ENCODE measurements around the gene ADAM12.

Gene ADAM12

DNA sequence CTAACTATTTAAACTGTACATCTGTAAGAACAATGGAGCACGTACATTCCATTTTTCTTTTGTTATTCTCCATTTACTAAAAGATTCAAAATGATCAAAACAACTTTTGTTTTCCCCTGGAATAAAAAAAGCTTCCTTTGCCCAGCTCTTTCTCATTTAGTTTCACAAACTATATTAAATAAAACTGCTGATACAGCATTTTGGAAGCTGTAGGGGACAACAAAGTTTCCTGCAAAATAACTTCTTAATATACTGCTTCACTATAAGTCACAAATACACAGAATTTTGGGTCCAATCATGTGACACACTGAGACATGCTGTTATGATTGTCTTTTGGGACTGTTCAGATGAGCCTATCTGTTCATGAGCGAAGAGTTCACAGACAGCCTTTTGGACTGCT is 222.4 kb downstream of the ADAM12 start:
- no peak for DNase-seq

DNA sequence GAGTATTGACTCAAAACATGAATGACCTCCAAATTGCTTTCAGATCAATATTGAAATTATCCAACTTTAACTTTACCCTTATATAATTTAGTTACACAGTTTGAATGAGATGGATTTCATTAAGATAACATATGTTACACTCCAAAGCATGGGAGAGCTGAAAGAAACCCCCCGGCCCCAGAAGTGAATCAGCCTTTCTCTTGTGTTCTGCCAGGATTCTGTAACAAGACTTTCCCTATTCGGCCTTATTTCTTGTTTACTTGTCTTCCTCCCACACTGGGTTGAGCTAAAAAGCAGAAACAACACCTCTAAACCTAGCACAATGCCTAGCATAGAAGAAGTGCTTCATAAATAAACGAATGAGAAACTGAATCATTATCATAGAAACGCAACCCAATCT is 224.8 kb downstream of the ADAM12 start:
- DNase-seq: no peak

DNA sequence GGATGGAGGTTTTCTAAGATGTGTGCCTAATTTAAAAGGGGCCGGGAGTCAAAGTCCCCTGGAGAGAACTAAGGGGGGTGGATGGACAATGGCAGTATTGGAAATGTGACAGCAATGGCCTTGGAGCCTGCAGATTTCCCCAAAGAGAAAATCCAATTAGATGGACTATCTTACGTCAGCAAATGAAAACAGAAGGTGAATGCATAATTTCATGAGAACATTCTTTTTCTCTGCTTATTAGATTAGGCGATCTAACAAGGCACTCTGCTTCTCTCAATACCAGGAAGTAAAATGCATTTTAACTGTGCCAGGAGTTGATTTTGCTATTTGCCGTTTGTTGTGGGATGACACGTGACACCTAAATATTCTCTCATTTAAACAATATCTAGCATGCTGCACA is 226.6 kb downstream of the ADAM12 start:
- no peak for DNase-seq

DNA sequence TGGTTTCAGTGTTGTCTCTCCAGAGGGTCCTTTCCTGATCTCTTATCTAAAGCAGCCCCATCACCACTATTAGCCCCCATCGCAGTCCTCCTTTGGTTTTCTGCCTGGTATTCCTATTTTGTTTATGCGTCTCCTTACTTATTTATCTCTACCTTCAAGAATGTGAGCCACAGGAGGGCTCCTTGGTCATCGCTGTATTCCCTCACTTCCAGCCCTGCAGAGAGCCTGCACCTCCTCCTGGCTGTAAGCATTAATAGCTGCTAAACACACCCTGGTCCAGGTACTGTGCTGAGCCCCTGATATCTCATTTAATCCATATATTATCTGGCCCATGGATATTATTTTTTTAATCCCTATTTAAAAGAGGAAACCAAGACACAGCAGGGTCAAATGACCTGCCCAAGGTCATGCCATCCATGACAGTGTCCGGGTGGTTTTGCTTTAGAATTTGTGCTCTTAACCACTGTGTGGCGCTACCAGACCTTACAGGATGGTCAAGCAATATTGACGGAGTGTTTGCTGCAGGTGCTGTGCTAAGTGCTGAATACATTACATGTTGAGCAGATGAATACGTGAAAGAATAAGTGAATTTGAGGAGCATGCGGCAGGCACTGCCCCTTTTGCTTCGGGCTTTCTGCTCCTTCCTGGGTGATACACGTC is 227.2 kb downstream of the ADAM12 start:
- no peak for DNase-seq

DNA sequence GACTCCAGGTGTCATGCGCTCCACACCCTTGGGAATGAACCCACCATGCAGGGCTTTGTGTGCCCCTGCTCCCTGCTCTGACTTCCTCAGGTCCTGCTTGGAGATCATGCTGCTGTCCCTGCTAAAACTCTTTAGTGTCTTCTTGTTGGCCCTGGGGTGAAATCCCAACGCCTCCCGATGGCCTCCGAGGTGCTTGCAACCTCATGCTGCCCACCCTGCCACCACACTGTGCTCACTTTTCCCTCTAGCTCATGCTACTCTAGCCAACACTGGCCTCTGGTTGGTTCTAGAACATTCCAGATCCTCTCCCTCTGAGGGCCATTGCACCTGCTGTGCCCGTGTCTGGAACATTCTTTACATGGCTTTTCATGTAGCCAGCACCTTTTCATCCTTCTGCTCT is 227.7 kb downstream of the ADAM12 start:
- DNase-seq: no peak

DNA sequence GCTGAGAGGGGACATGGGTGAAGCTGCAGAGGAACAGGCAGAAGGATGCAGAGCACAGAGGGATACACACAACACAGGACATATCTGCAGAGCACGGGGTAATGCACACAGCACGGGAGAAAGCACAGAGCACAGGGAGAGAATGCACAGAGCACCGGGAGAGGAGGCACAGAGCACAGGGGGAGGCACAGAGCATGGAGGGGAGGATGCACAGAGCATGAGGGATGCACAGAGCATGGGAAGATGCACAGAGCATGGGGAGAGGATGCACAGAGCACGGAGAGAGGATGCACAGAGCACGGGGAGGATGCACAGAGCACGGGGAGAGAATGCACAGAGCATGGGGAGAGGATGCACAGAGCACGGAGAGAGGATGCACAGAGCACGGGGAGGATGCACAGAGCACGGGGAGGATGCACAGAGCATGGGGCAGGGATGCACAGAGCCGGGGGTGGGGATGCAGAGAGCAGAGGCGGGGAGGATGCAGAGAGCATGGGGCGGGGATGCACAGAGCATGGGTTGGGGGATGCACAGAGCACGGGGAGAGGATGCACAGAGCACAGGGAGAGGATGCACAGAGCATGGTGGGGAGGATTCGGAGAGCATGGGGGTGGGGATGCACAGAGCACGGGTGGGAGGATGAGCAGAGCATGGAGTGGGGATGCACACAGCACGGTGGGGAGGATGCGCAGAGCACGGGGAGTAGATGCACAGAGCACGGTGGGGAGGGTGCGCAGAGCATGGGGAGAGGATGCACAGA is 230.0 kb downstream of the ADAM12 start:
- no peak for DNase-seq

DNA sequence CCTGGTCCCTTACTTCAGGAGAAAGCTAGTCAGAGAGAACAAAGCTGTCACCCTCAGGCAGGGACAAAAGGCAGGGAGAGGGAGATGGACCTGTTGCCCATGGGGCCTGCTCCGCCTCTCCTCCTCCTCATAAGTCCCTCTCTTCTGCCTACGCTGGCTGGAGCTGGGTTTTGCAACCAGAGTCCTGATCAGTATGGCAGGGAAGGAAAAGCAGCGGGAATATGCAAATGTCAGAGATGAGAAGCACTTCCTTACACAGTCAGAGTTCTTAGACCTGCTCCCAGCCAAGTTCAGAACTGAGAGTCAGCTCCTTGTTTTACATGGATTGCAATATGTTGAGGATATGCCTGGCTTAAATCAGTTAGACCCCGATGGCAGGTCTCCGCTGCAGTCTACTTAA is 231.1 kb downstream of the ADAM12 start:
- DNase-seq: no peak

DNA sequence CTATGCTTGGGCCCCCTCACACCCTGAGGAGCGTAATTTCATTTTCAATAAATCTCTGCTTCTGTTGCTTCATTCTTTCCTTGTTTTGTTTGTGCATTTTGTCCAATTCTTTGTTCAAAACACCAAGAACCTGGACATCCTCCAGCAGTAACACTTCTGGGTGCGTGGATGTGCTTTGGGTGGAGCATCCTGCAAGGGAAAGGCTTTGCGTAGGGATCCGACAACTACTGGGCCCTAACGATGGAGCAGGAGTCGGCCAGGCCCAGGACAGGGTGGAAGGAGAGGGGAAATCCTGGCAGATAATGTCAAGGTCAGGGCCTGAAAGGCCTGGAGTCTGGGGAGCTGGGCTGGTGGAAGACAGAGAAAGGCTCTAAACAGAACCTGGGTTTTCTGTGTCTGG is 231.8 kb downstream of the ADAM12 start:
- no peak for DNase-seq

DNA sequence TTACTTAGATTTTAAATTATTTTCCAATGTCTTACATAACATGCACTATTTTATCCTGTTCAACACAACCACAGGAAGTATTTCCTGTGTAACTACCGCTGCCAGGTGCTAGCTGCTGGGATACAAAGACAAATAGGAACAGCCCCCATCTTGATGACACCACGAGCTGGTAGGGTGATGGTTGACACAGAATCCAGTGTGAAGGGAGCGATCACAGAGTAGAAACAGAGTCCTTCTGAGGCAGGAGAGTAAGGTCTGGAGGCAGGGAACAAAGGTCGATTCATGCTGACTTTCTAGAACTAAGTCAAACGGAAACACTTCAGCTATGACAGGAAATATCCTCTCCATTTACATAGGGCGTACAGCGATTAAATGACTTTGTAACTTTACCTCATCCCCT is 232.3 kb downstream of the ADAM12 start:
- no peak for DNase-seq

DNA sequence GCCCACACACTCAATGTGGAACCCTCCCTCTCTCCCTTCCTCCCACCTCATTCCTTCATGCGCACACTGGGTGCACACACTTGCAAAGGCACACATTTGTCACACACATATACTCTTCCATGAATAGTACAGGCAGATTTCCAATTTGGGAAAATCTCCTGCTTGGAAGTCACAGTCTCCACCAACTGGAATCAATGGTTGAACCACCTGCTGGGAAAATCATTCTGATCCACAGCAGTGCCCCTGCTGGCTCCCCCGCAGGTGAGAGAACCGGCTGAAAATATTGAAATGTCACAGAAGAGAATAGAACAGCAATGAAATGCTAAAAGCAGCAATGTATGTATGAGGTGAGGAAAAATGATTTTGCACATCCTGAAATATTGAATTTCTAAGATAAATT is 232.7 kb downstream of the ADAM12 start:
- DNase-seq: no peak

DNA sequence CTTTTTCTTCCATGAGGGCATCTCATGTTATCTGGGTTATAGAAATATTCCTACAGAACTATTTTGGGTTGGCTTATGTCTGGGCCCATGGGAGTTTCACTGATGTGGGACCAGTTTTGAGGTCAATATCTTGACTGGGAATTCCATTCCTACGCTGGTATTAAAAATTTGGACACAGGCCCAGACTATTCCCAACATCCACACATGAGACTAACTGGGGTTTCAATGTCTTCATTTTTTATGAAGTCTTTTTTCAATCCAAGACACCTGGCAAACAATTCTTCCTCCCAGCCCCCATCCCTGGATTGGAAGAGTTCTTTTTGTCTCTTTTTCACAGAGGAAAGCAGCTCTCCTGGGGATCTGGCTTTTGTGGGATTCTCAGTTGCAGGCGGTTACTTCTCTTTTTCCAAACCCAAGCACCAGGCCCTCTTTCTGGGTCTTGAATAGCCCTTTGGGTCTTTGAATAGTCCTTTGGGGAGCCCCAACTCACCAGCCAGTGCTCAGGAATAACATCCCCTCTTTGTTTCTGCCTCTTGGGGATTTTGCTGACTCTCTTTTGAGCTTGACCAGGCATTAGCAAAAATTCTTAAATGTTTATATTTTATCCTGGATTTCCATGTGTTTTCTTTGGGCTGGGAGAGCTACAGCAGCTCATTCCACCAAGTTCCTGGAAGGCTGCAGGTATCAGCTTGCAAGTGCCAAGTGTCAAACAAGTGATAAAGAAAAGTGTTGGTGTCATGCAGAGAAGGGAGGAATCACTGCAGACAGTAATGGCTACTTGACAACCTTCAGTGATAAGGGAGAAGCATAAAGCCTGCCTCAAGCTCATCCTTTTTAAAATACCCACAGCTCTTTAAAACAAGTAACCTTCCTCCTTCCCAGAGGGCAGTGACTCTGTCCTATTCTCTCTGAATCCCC is 234.3 kb downstream of the ADAM12 start:
- DNase-seq: no peak

DNA sequence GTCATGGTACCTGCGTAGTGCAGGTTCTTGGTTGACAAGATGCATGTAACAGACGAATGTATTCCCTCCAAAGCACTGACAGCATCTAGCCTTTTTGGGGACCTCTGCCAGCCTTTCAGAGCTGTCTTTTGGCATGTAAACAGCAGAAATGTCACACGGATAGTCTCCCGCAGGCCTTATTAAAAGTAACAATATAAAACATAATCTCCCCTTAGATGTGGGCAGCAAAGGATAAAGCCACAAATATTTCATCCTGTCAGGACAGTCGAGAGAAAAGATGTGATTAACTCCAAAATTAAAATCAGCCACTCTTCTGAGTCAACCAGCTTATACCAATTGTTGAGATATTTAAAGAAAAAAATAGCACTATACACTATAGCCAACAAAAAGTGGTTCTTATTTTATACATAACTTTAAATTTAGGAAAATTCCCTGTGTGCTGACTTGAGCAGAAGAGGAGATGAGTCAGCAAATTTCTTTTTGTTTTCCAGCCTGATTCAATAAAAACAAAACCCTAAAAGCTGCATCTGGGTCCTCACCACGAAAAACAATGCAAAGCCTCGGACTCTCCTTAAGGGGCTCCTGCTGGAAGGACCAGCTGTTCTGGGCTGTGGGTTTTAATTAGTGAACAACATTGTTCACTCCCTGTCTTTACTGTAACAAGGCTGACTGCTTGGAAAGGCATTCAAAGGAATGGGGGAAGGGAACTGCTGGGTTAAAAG is 240.2 kb downstream of the ADAM12 start:
- peak; percentile 54 for DNase-seq

DNA sequence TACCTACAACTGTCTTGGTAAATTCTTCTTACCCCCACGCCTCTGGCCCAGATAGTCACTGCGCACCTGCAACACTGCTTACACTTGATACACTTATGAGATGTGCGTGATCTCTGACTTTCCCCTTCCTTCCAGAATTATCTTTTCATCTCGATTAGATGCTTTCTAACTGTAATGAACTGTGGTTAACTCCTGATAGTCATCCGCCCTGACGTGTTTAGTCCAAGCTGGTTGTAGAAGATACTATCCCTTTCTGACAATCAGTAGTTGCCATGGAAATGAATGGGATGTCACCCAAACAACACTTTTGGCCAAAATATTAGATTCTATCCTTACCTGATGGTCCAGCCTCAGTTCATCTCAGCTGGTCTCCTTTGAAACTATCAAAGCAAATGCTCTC is 241.5 kb downstream of the ADAM12 start:
- DNase-seq: no peak

DNA sequence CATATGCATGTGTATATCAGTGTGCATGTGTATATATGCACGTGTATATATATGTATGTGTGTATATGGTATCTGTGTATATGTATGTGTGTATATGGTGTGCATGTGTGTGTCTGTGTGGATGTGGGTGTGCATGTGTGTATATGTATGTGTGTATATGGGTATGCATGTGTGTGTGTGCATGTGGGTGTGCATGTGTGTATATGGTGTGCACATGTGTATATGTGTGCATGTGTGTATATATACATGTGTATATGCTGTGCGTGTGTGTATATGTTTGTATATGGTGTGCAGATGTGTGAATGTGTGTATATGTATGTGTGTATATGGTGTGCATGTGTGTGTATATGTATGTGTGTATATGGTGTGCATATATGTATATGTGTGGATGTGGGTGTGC is 245.2 kb downstream of the ADAM12 start:
- DNase-seq: no peak

DNA sequence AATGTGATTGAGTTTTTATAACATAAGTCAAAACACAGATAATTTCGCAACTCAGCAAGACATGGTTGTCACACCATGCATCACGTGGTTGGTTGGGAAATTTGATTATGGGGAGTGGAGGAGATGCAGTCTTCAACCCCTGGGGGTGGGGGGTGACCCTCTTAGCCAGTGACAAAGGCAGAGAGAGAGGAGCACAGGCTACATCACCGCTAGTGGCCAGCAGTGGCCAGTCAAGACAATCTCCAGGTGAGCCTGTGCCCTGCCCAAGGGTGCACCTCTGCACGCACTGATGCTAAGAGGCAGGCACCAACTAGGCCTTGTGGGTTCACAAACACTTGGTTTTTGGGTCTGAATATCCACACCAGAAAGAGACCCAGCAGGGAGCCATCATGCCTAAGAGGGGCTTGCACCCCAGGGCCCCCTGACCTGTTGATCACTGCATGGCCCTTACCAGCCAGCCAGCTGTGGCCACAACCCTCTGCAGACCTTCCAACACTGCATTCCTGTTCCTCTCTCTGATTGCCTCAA is 247.5 kb downstream of the ADAM12 start:
- no peak for DNase-seq

DNA sequence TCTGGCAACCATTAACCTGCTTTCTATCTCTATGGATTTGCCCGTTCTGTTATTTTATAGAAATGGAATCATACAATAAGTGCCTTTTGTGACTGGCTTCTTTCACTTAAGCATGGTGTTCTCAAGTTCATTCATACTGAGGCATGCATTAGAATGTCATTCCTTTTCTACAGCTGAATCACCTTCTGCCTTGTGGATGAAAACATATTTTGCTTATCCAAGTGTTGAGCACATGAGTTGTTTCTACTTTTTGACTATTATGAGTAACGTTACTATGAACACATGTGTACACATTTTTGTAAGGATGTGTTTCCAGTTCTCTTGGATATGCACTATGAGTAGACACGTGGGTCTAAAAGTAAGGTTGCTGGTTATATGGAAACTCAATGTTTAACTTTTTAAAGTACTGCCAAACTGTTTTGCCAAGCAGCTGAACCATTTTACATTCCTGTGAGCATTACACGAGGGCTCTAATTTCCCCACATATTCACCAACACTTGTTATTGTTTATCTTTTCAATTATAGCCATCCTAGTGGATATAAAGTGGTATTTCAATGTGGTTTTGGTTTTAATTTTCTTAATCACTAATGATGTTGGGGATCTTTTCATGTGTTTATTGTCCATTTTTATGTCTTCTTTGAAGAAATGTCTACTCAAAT is 250.6 kb downstream of the ADAM12 start:
- no peak for DNase-seq

DNA sequence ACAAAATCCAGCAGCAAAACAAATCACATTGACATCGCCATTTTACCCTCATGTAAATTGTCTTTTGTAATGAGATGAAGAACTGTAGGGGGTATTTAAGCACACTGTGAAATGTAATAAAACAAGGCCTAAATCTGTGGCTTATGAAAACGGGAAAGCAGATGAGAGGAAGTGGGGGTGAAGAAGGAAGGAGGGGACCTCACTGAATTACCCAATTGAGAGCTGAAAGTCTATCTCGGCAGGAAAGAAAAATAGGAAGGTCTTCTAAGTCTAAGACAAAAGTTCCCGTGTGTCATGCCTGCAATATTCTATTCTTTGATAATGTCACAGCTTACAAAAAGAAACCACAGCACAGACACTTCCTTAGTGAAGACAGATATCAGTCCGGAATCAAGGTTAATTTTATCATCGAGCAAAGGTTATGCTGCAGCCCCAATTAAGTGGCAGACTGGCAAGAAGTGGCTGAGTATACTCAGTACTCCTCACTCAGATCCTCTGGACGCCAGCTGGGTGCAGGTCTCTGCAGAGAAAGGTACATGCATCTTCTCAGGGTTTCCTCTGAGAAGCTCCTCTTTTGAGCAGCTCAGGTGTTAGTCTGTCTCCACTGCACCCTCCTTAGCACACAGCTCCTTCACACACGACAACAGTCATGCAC is 252.2 kb downstream of the ADAM12 start:
- DNase-seq: no peak

DNA sequence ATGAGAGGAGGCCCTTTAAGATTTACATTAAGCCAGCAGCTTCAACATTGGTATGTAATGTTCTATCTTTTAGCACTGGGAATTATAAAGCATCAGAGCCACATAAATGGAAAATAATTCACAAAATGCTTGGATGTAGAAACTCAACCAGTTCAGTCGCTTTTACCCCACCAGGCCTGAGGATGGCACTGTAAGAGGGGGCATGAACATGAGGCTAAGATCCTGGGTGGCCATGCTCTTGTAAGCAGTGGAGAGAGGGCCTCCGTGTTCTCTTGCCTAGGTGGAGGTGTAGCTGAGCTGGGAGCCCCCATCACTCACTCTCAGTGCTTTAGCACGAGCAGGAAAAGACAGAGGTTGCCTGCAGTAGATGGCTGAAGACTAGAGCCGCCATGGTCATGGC is 253.1 kb downstream of the ADAM12 start:
- DNase-seq: no peak

DNA sequence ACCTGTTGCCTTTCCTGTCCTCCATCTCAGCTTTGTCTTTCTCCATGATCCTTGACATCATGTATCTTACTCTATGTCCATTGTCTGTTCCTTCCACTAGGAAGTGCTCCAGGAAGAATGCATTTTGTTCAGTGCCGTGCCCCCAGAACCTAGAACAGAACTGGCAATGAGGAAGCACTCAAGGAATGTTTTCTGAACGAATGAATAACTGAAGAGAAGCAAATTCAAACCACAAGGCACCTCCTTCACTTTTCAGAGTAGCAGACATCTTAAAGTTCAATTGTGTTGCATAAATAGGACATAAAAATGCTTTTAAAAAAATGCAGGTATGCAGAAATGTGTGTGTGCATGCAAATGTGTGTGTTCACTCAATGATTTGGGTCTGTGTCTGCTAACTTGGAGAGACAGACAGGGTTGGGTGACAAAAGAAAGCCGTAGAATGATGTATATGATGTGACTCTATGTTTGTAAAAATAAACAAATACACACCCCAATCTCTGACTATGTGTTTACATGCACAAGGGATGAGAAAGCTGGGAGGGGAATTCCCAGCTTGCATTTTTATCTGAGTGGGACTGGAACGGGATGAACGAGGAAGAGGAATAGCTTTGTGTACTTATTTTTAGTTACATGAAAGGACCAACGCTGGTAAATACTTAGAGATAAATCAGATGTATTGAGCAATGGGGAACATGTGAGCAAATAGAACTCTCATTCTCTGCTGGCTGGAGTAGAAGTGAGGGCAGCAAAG is 254.2 kb downstream of the ADAM12 start:
- no peak for DNase-seq

DNA sequence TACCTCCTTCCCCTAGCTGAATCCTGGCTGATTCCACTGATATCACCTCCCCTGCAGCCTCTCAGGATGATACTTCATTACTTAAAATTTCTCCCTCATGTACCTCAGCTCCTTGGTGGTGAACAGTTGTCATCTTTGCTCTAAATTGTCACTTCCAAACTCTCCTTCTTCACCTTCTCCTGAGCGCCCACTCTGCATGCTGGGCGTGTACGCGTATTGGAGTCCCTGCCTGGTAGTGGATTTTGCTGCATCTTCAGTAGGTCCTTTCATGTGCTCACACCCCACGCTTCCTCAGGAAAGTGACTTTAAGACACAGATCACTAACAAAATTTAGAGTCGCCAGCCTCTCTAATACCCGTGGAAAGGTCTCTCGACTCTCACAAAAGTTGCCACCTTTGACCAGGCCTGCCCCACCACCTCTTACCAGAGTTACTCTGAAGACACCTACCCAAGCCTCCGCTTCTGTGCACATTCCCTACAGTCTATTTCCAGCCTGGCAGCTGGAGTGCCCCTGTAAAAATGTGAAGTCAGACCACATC is 255.1 kb downstream of the ADAM12 start:
- DNase-seq: no peak

DNA sequence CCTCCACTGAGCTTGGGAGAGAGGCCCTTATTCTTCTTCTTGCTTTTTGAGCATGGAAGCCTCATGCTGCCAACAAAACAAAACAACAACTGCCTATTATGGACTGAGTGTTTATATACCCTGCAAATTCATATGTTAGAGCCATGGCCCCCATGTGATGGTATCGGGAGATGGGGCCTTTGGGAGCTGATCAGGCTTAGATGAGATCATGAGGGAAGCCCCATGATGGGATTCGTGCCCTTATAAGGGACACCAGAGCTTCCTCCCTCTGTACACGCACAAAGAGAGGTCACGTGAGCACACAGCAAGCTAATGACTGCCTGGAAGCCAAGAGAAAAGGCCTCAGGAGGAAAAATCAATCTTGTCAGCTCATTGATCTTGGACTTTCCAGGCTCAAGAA is 256.9 kb downstream of the ADAM12 start:
- DNase-seq: no peak
